NCI-H1930 (cell line): ENCODE measurements around the gene AHSA1.

Experiments
- DNase-seq, 2 experiments: peaks; one replicate each; lab custom pipeline; 2025; lab: John Stamatoyannopoulos, UW

Gene AHSA1

DNA sequence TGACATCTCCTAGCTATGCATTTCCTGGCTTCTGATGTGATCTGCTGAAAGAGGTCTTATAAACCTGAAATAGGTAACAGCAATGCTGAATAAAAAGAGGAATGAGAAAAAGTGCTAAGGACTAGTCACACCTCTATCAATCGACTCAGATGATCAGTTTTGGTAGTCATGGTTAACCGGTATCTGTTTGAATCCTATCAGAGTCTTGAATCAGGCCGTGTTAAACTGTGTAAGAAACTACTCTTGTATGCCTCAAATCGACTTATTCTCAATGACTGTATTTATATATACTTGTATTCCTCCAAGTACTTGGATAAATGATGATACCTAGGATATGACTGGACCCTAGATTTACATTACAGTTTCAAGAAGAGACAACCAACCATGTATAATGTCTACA lies 51.5 kb downstream of the AHSA1 start:
- DNase-seq: no peak

DNA sequence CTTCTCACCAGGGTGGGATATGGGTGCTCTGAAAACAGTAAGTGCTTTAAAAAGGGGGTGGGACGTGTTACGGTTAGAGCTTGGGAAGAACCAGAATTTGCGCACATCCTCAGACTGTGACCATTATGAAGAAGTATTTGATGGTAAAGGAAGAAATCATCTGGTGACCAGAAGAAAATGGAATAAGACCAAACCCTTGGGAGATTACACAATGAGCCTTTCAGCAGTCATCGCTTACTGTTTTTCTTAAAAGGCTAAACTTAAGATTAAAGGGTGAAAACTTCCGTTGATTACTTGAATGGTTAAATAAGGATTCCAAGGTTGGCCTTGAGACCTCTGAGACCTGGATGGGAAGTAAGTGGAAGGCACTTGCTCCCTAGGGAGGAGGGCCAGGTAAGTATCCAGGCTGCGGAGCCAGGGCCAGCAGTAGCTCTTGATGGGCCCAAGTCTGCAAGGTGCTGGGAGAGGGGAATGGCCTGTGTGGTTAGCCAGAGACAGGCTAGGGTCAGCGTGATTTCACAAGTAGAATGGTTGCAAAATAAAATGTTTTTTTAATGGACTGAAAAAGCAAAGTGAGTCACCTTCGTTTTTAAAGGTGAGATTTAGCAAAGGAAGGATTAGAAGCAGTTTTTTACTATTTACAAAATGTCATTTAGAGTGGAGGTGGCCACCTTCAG lies 53.7 kb downstream of the AHSA1 start:
- no peak for DNase-seq

DNA sequence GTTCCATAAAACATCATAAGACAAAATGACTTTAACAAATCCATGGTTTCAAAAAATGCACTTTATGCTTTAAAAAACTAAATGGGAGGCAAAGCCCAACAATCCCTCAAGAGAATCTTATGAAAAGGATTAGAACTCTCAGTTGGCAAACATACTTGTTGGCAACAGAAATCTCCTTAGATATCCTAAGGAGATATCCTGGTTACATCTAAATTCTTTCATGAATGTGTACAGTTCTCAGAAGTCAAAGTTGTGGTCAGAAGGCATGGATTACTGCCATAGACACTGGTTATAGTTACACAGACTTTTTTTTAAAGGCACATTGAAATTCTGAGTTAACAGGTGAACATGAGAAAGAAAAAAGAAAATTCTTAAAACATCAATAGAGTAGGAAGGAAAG lies 58.2 kb downstream of the AHSA1 start:
- no peak for DNase-seq
